ENCODE data around the gene PCIF1. TPM values are rescaled to one million over a fixed set of nuclear protein-coding genes. Genes with fewer than 3 reads are reported as not detected.

Gene PCIF1
- total and polyA plus RNA-seq, 9 of the 15 experiments (the other 6 are each of a cell fraction or from before 2014, with no cell fraction given) = 5.8 to 29.4 (median 11.3) TPM

DNA sequence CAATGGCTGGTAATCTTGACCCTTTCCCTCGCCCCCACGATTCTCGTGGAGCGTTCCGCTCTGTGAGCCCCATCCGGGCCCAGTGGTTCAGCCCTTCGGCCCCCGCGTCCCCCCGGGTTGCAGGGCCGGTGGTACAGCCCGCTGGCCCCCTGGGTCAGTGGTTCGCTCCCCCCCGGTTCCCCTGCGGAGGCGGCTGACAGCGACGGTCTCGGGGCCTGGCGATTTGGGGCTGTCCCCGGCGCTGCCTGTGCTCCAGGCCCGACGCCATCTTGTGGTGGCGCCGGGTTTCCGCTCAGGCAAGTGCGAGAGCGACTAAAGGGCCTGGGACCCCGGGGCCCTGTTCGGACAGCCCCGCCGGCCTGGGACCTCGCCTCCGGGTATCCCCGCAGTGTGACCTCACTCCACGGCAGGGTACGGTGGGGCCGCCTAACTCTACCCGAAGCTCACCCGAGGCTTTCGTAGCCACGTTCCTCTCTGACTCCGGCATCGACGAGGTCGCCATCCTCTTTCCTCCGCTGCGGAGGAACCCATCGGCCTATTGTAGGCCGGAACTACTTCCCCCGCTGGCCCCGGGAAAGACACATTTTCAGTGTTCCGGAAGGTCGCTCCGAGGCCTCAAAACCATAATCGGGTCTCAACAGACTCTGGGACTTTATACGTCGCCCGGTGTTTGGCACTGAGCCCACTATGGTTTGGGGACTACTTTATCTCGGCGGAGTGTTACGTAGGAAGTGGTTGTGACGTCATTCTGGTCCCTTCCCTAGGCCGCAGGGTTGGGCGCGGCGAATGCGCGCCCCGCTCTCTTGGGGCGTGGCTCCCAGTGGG is 37.4 kb downstream of the PCIF1 start, which contains the start of gene ZNF335 (continued):
- peak; percentile 95 for TF ChIP-seq TOE1 (IDR thresholded peaks at IDR 0.05; ENCODE audit: borderline replicate concordance)
- TF ChIP-seq TOE1 (CRISPR knock-in tag; IDR thresholded peaks at IDR 0.05; ENCODE audit: borderline replicate concordance, low read depth) = no peak
- peak; percentile 46 for TF ChIP-seq TAF1 (IDR thresholded peaks at IDR 0.05; ENCODE audit: control insufficient read depth, extremely low read depth, insufficient read depth, low read length, severe bottlenecking)
- TF ChIP-seq, protein P1, sequence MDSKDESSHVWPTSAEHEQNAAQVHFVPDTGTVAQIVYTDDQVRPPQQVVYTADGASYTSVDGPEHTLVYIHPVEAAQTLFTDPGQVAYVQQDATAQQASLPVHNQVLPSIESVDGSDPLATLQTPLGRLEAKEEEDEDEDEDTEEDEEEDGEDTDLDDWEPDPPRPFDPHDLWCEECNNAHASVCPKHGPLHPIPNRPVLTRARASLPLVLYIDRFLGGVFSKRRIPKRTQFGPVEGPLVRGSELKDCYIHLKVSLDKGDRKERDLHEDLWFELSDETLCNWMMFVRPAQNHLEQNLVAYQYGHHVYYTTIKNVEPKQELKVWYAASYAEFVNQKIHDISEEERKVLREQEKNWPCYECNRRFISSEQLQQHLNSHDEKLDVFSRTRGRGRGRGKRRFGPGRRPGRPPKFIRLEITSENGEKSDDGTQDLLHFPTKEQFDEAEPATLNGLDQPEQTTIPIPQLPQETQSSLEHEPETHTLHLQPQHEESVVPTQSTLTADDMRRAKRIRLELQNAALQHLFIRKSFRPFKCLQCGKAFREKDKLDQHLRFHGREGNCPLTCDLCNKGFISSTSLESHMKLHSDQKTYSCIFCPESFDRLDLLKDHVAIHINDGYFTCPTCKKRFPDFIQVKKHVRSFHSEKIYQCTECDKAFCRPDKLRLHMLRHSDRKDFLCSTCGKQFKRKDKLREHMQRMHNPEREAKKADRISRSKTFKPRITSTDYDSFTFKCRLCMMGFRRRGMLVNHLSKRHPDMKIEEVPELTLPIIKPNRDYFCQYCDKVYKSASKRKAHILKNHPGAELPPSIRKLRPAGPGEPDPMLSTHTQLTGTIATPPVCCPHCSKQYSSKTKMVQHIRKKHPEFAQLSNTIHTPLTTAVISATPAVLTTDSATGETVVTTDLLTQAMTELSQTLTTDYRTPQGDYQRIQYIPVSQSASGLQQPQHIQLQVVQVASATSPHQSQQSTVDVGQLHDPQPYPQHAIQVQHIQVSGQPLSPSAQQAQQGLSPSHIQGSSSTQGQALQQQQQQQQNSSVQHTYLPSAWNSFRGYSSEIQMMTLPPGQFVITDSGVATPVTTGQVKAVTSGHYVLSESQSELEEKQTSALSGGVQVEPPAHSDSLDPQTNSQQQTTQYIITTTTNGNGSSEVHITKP (IDR thresholded peaks at IDR 0.05; ENCODE audit: partially characterized antibody) = peak; percentile 100
- TF ChIP-seq U2AF2 (optimal IDR thresholded peaks at IDR 0.05; ENCODE audit: low read depth, low read length) = no peak
- TF ChIP-seq, protein P2, sequence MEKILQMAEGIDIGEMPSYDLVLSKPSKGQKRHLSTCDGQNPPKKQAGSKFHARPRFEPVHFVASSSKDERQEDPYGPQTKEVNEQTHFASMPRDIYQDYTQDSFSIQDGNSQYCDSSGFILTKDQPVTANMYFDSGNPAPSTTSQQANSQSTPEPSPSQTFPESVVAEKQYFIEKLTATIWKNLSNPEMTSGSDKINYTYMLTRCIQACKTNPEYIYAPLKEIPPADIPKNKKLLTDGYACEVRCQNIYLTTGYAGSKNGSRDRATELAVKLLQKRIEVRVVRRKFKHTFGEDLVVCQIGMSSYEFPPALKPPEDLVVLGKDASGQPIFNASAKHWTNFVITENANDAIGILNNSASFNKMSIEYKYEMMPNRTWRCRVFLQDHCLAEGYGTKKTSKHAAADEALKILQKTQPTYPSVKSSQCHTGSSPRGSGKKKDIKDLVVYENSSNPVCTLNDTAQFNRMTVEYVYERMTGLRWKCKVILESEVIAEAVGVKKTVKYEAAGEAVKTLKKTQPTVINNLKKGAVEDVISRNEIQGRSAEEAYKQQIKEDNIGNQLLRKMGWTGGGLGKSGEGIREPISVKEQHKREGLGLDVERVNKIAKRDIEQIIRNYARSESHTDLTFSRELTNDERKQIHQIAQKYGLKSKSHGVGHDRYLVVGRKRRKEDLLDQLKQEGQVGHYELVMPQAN (IDR thresholded peaks at IDR 0.05; ENCODE audit: borderline replicate concordance) = peak; percentile 82
- TF ChIP-seq SMAD1 (IDR thresholded peaks at IDR 0.05; ENCODE audit: low read depth, low read length, partially characterized antibody) = no peak
- peak; percentile 63 for TF ChIP-seq TAL1 (IDR thresholded peaks at IDR 0.05)
- peak; percentile 94 for TF ChIP-seq BRD9 (IDR thresholded peaks at IDR 0.05; ENCODE audit: low read depth, partially characterized antibody)
- TF ChIP-seq MYC (IDR thresholded peaks at IDR 0.05; ENCODE audit: low read depth, low read length) = peak; percentile 65
- peak; percentile 97 for TF ChIP-seq MYC (CRISPR knock-in tag; IDR thresholded peaks at IDR 0.05; ENCODE audit: borderline replicate concordance, low read depth)
- TF ChIP-seq RUNX1 (IDR thresholded peaks at IDR 0.05; ENCODE audit: low read depth) = no peak
- peak; percentile 95 for TF ChIP-seq TBP (optimal IDR thresholded peaks at IDR 0.05; ENCODE audit: low read depth, low read length)
- TF ChIP-seq BCLAF1 (IDR thresholded peaks at IDR 0.05; ENCODE audit: borderline replicate concordance in 1 of 2, control insufficient read depth in 1 of 2, low read depth in 2 of 2, low read length in 1 of 2) = peak; percentile 83 to 95; a peak in 3 of 4 replicates
- no peak for TF ChIP-seq MCM2 (IDR thresholded peaks at IDR 0.05; ENCODE audit: low read depth)
- TF ChIP-seq FOXK2 (conservative IDR thresholded peaks at IDR 0.05 in 1 of 2, IDR thresholded peaks at IDR 0.05 in 1 of 2; ENCODE audit: low read depth in 2 of 2) = peak in 1 of 2 experiments; percentile 99; a peak in 2 of 4 replicates
- TF ChIP-seq RBM17 (IDR thresholded peaks at IDR 0.05; ENCODE audit: borderline replicate concordance, low read depth, low read length) = no peak

Measured in K562 (cell line).